AG04449 (cell line): ENCODE results near the gene UNC80.

ENCODE experiments used
- CTCF ChIA-PET: fragments of 350-600 bp; formaldehyde crosslinking; extraction: SDS; loops from one replicate; lab custom pipeline; 2021; ENCODE audit warnings: antibody characterized with exemption; lab: Yijun Ruan, JAX
- POLR2A ChIA-PET: fragments of 400-600, 350-600 bp; formaldehyde crosslinking; extraction: SDS; loops from one replicate; lab custom pipeline; 2020; ENCODE audit warnings: antibody characterized with exemption, inconsistent platforms; lab: Yijun Ruan, JAX
- DNase-seq: peaks from one replicate; pipeline ENCODE4 v3.0.0-alpha.2; 2010; ENCODE audit warnings: low read depth, low spot score
- H3K4me3 ChIP-seq: 2 replicates; pipeline ENCODE4 v1.5.1; 2011; ENCODE audit warnings: low read depth, mild to moderate bottlenecking, control low read depth, low read length
- CTCF ChIP-seq: IDR thresholded peaks from one replicate; pipeline ENCODE4 v1.5.1; 2011; ENCODE audit warnings: mild to moderate bottlenecking, moderate library complexity, low read length, control low read depth, inconsistent platforms; ENCODE audit not compliant: insufficient read depth; ENCODE audit errors: missing control alignments

The UNC80 gene

GRCh38 chr2:209753020-209753419 is 18.6 kb upstream of the UNC80 start:
- POLR2A ChIA-PET = no interaction called here
- DNase-seq = no peak
- no peak overlapping the region for H3K4me3 ChIP-seq
- CTCF ChIA-PET = no interaction called here
- TF ChIP-seq CTCF = no peak

- ChIA-PET POLR2A (no interaction called here), CTCF (no interaction called here)
- no peak overlapping the region for H3K4me3 ChIP-seq
- TF ChIP-seq CTCF = no peak
- DNase-seq = no peak
These were observed 14.5 kb upstream of the UNC80 start for GRCh38 chr2:209757163-209757562.

- ChIA-PET CTCF (no interaction called here), POLR2A (no interaction called here)
- TF ChIP-seq CTCF = no peak
- no peak overlapping the region for H3K4me3 ChIP-seq
- DNase-seq = no peak
These were observed 10.1 kb upstream of the UNC80 start for GRCh38 chr2:209761566-209761965.

GRCh38 chr2:209762563-209762962 is 9.1 kb upstream of the UNC80 start:
- ChIA-PET POLR2A (no interaction called here), CTCF (no interaction called here)
- DNase-seq = no peak
- no peak for TF ChIP-seq CTCF
- H3K4me3 ChIP-seq = no peak overlapping the region

GRCh38 chr2:209763106-209763505 is 8.5 kb upstream of the UNC80 start:
- POLR2A ChIA-PET = no interaction called here
- DNase-seq = no peak
- no peak overlapping the region for H3K4me3 ChIP-seq
- TF ChIP-seq CTCF = no peak
- CTCF ChIA-PET = no interaction called here

GRCh38 chr2:209766613-209767012 is 5.0 kb upstream of the UNC80 start:
- H3K4me3 ChIP-seq = no peak overlapping the region
- no peak for DNase-seq
- TF ChIP-seq CTCF = no peak
- ChIA-PET CTCF (interaction anchor here (0.7 kb wide), 1 partner anchor 55 kb away, joined by 3 read pairs; no protein-coding TSS in a partner anchor), POLR2A (no interaction called here)
